Measurements from ENCODE around the gene CCL18.
"Not testable (repeated sequence)": the region's sequence is repeated elsewhere in the genome, so short reads cannot be mapped to it uniquely, and the experiment has no call there.

CCL18 gene

GRCh38 chr17:36063786-36064541, at the start of gene CCL18:
Gene CCL18 (plus strand): TSS chr17:36064272. CDS start chr17:36064343, 71 bp downstream.
- ATAC-seq: no peak
- no peak for DNase-seq
- Mint-ChIP-seq H3K4me3 (no peak within 1 kb of the TSS), H3K27me3 (peaks cover 19% of the 10 kb centered on the region), H3K27ac (peak within 1 kb of the TSS in 1 of 2 donors; percentile 13), H3K4me1 (no peaks in the 10 kb centered on the region), H3K9me3 (peaks cover 0 to 6% of the 10 kb centered on the region in 2 donors)

DNA sequence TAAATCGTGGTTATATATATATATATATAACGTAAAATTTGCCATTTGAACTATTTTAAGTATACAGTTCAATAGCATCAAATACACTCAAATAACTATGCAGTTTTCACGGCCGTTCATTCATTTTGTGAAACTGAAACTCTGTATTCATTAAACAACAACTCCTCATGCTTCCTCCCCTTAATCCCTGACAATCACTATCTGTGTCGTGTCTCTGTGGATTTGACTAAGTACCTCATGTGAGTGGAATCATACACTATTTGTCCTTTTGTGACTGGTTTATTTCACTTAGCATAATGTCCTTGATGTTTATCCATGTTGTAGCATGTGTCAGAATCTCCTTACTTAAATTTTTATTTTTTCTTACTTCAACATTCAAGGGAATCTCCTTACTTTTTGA, 49.1 kb upstream of the CCL18 start:
- Mint-ChIP-seq H3K4me1 (no peaks in the 10 kb centered on the region), H3K4me3 (no peak overlapping the region), H3K9me3 (peaks cover 6 to 7% of the 10 kb centered on the region in 2 donors), H3K27me3 (peaks cover 53% of the 10 kb centered on the region), H3K27ac (no peak overlapping the region)
- DNase-seq (no peak), ATAC-seq (no peak)

DNA sequence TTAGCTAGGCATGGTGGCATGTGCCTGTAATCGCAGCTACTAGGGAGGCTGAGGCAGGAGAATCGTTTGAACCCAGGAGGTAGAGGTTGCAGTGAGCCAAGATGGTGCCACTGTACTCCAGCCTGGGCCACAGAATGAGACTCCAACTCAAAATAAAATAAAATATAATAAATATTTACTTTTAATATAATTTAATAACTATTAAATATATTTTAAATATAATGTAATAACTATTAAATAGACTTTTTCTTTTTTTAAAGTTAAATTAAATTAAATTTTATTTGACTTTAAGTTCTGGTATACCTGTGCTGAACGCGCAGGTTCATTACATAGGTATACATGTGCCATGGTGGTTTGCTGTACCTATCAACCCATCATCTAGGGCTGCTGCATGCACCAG, 48.2 kb upstream of the CCL18 start:
- not testable (repeated sequence) for ATAC-seq, H3K27ac Mint-ChIP-seq, H3K4me3 Mint-ChIP-seq, DNase-seq, H3K9me3 Mint-ChIP-seq, H3K4me1 Mint-ChIP-seq
- H3K27me3 Mint-ChIP-seq: peaks cover 62% of the 10 kb centered on the region

DNA sequence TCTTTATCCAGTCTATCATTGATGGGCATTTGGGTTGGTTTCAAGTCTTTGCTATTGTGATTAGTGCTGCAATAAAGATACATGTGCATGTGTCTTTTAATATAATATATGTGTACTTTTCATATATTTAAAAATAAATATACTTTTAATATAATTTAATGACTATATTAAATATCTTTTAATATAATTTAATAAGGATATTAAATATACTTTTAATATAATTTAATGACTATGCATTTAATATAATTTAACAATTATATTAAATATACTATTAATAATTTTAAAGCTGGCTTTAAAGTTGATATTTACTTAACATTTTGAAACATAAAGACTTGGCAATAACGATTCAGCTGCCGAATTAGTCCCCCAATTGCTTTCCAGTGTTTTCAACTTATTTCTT, 47.5 kb upstream of the CCL18 start:
- Mint-ChIP-seq H3K9me3 (no peaks in the 10 kb centered on the region), H3K4me1 (no peaks in the 10 kb centered on the region), H3K4me3 (no peak overlapping the region), H3K27ac (no peak overlapping the region), H3K27me3 (peaks cover 69% of the 10 kb centered on the region)
- no peak for ATAC-seq
- no peak for DNase-seq

DNA sequence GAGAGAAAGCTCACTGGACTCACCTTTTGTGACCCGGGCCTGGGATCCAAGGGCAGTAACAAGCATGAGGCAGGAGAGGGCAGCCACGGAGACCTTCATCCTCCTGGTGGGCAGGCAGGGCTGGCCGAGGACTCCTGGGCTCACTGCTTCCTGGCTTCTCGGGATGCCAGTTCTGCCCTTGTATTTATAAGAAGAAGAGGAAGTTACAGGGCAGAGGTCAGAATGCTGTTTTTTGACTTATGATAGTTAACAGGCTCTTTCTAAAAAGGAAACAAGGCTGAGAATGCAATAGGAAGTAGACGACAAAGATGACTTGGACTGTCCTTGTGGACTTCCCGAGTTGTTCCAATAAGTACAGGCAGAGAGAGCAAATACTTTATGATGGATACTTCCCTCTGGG, 46.3 kb upstream of the CCL18 start, which contains the start of gene CCL23:
Gene CCL23, minus strand, starts transcription at position 174 of the 400 bp plus-strand sequence. Its CDS starts 75 bp downstream, at position 99.
- Mint-ChIP-seq H3K4me1 (no peaks in the 10 kb centered on the region), H3K9me3 (no peaks in the 10 kb centered on the region), H3K27me3 (peaks cover 70% of the 10 kb centered on the region), H3K27ac (peak within 1 kb of the TSS in 1 of 2 donors; percentile 21), H3K4me3 (no peak within 1 kb of the TSS)
- ATAC-seq (no peak), DNase-seq (no peak)

GRCh38 chr17:36019423-36019822, 44.6 kb upstream of the CCL18 start:
- Mint-ChIP-seq H3K4me3 (no peak overlapping the region), H3K4me1 (no peaks in the 10 kb centered on the region), H3K27ac (no peak overlapping the region), H3K9me3 (no peaks in the 10 kb centered on the region), H3K27me3 (peaks cover 64% of the 10 kb centered on the region)
- ATAC-seq (no peak), DNase-seq (no peak)

- Mint-ChIP-seq H3K4me3 (no peak overlapping the region), H3K27ac (no peak overlapping the region), H3K9me3 (no peaks in the 10 kb centered on the region), H3K27me3 (peaks cover 61% of the 10 kb centered on the region), H3K4me1 (no peaks in the 10 kb centered on the region)
- DNase-seq (no peak), ATAC-seq (no peak)
Measured at GRCh38 chr17:36024106-36024869, 39.8 kb upstream of the CCL18 start.

DNA sequence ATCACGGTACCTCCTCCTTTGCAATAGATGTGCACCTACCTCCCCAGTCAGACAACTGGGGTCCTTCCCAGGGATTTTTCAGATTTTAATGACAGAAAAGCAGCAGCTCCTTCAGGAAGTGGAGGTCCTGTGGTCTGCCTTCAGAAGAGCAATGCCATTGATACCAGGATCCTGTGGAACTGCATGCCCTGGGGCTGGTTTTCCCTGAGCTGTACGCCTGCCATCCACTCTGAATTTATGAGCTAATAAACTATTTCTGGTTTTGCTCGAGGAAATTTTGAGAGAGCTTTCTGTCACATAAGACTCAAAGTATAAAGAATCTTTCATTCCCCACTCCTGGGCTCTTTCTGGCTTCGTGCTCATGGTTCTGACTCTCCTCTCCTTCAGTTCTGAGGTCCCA, 36.3 kb upstream of the CCL18 start:
- H3K27ac Mint-ChIP-seq: no peak overlapping the region

DNA sequence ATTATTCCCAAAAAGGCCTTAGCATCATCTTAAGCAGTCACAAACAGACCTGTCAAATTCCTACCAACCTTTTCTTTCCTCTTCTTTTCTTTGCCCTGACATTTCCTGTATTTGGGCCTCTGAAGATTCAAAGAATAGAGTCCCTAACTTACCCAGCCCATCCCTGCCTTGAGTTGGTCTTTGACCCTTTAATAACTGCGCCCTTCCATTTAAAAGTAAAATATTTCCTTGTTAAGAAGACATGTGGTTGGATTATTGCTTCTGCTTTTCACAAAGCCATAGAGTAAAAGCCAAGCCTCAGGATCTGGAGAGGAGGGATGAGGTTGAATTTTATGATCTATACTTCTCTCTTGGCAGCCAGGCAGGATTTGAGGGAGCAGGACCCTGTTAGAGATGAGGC, 33.1 kb upstream of the CCL18 start:
- ATAC-seq (no peak), DNase-seq (no peak)
- Mint-ChIP-seq H3K27me3 (peaks cover 67% of the 10 kb centered on the region), H3K4me3 (no peak overlapping the region), H3K27ac (no peak overlapping the region), H3K9me3 (no peaks in the 10 kb centered on the region), H3K4me1 (no peaks in the 10 kb centered on the region)

More for the DNA sequence above, 36.3 kb upstream of the CCL18 start:
- peaks cover 60% of the 10 kb centered on the region for H3K27me3 Mint-ChIP-seq
- no peaks in the 10 kb centered on the region for H3K9me3 Mint-ChIP-seq
- no peak overlapping the region for H3K4me3 Mint-ChIP-seq
- H3K4me1 Mint-ChIP-seq: no peaks in the 10 kb centered on the region
- ATAC-seq (no peak), DNase-seq (no peak)

DNA sequence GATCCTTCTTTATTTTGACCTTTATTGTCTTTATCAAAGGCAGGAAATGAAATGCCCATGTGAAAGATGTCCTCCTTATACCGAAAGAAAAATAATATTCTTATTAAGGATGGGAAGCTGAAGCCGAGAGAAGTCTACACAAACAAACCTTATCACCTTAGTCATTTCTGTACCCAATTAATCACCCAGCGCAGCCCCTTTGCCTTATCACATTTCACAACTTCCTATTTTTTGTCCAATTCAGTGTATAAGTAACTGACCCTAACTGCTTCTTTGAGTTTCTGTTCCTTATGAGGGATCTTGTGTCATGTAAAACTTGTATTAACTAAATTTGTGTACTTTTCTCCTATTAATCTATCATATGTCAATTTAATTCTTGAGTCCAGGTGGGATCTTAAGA, 29.9 kb upstream of the CCL18 start:
- DNase-seq (no peak), ATAC-seq (no peak)
- Mint-ChIP-seq H3K4me3 (no peak overlapping the region), H3K27me3 (peaks cover 52% of the 10 kb centered on the region), H3K4me1 (no peaks in the 10 kb centered on the region), H3K27ac (no peak overlapping the region), H3K9me3 (no peaks in the 10 kb centered on the region)

- Mint-ChIP-seq H3K4me3 (no peak overlapping the region), H3K27ac (peak overlapping the region in 1 of 2 donors; percentile 13), H3K27me3 (peaks cover 31% of the 10 kb centered on the region), H3K4me1 (peaks cover 2% of the 10 kb centered on the region), H3K9me3 (no peaks in the 10 kb centered on the region)
- ATAC-seq (no peak), DNase-seq (no peak)
Measured at GRCh38 chr17:36036235-36036634, 27.8 kb upstream of the CCL18 start.

DNA sequence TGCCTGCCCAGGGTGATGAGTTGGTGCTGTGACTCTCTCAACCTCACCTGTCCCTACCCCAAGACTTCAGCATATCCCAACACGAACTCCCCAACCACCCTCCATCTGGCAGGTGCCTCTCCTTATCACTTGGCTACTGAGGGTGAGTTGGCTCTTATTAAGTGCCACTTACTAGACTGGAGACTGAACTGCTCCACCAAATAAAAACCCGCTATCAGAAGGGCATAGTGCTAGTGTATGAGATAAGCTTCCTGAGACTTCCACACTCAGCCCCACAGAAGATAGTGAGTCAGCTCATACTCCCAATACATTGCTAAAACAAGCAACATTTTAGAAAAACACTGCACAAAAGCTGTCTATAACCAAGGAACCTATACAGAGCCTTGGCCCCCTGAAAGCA, 16.0 kb upstream of the CCL18 start:
- Mint-ChIP-seq H3K27me3 (peaks cover 67% of the 10 kb centered on the region), H3K27ac (no peak overlapping the region), H3K4me3 (no peak overlapping the region), H3K9me3 (peaks cover 23 to 28% of the 10 kb centered on the region in 2 donors), H3K4me1 (no peaks in the 10 kb centered on the region)
- ATAC-seq: no peak
- DNase-seq: no peak

DNA sequence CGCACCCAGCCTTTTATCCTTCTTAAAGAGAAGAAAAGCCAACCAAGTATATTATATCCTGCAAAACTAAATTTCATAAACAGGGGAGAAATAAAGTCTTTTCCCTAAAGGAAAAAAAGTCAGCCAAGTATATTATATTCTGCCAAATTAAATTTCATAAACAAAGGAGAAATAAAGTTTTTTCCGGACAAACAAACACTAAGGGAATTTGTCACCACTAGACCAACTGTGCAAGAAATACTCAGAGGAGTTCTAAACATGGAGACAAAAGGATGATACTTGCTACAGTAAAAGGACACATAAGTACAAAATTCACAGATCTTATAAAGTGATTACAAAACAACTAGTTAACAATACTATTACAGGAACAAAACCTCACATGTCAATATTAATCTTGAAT, 14.4 kb upstream of the CCL18 start:
- ATAC-seq (no peak), DNase-seq (no peak)
- Mint-ChIP-seq H3K9me3 (peaks cover 23% of the 10 kb centered on the region in 2 donors), H3K4me3 (no peak overlapping the region), H3K27ac (no peak overlapping the region), H3K27me3 (peaks cover 69% of the 10 kb centered on the region), H3K4me1 (no peaks in the 10 kb centered on the region)

DNA sequence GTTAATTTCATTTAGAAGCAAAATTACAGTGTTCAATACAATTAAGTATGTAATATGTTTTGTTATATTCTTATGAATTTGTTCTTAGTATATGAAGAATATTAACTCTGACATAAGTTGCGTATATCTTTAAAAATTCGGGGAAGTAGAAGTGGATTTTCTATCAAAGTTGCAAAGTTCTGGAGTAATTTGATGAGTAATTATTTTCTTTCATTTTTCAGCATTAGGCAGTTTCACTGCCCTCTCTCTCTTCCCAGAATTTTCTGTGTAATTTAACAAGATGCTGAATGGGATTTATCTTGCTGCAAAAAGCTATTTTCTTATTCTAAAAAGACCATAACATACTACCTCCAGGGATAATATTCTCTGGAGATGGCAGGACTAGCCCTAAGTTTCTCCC, 8.9 kb upstream of the CCL18 start:
- peaks cover 6% of the 10 kb centered on the region for H3K4me1 Mint-ChIP-seq

DNA sequence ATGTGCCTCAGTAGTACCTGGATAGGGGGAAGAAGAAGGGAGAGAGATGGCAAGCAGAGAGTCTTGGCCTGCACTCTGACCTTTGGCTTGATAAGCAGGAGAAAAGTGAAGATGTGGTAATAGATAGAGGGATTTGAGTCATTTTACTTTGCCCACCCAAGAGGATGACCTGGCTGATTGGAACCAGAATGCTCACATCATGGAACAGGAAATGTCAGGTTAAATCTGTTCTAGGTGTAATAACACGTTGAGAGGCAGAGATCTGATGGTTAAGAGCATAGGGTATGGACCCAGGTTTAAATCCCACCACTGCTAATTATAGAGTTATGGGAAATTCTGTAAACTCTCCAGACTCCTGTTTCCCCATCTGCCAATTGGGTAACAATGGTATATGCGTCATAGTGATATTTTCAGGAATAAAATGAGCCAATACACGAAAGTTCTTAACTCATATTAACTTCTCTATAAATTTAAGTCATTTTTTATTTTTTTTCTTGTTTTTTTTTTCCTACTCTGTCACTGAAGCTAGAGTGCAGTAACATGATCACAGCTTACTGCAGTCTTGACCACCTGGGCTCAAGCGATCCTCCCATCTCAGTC, 8.1 kb upstream of the CCL18 start:
- ATAC-seq (no peak), DNase-seq (no peak)
- Mint-ChIP-seq H3K4me1 (peaks cover 6% of the 10 kb centered on the region), H3K27me3 (peaks cover 48% of the 10 kb centered on the region), H3K4me3 (no peak overlapping the region), H3K9me3 (peaks cover 0 to 4% of the 10 kb centered on the region in 2 donors), H3K27ac (no peak overlapping the region)

More for the DNA sequence above, 8.9 kb upstream of the CCL18 start:
- Mint-ChIP-seq H3K27me3 (peaks cover 53% of the 10 kb centered on the region), H3K9me3 (peaks cover 3 to 7% of the 10 kb centered on the region in 2 donors), H3K4me3 (no peak overlapping the region), H3K27ac (no peak overlapping the region)
- ATAC-seq (no peak), DNase-seq (no peak)

- no peaks in the 10 kb centered on the region for H3K9me3 Mint-ChIP-seq
- peaks cover 39% of the 10 kb centered on the region for H3K27me3 Mint-ChIP-seq
- peaks cover 6% of the 10 kb centered on the region for H3K4me1 Mint-ChIP-seq
- H3K4me3 Mint-ChIP-seq: no peak overlapping the region
- H3K27ac Mint-ChIP-seq: no peak overlapping the region
- no peak for DNase-seq
- ATAC-seq: no peak
Measured at GRCh38 chr17:36057911-36058310, 6.2 kb upstream of the CCL18 start.

Measured in stimulated activated naive CD8-positive, alpha-beta T cell treated with anti-CD3 and anti-CD28 coated beads, Interleukin-15, amount 100 ng/mL, for 72 hours (primary cell).